HG02623 (cell line): ENCODE results near the gene ZNRF2.
"Not testable (repeated sequence)": the region's sequence is repeated elsewhere in the genome, so short reads cannot be mapped to it uniquely, and the experiment has no call there.

Experiments used
- ATAC-seq: cut with Tn5 transposase; IDR thresholded peaks from one replicate; pipeline ENCODE4 v1.9.1; 2021; ENCODE audit warnings: moderate library complexity; ENCODE audit not compliant: unreplicated experiment

The ZNRF2 gene

GRCh38 chr7:30352169-30352568, 67.8 kb downstream of the ZNRF2 start:
- no peak for ATAC-seq

GRCh38 chr7:30353532-30353931, 69.1 kb downstream of the ZNRF2 start:
- ATAC-seq = no peak

- no peak for ATAC-seq
Observed at GRCh38 chr7:30353932-30354607, 69.7 kb downstream of the ZNRF2 start.

GRCh38 chr7:30354791-30355190, 70.4 kb downstream of the ZNRF2 start:
- no peak for ATAC-seq

- ATAC-seq = no peak
Observed at GRCh38 chr7:30359957-30360356, 75.6 kb downstream of the ZNRF2 start.

GRCh38 chr7:30363778-30364563, 79.6 kb downstream of the ZNRF2 start:
- ATAC-seq = no peak

GRCh38 chr7:30364773-30365172, 80.4 kb downstream of the ZNRF2 start:
- no peak for ATAC-seq

- ATAC-seq = no peak
Observed at GRCh38 chr7:30365621-30366020, 81.2 kb downstream of the ZNRF2 start.

- ATAC-seq = no peak
Observed at GRCh38 chr7:30366606-30367005, 82.2 kb downstream of the ZNRF2 start.

- no peak for ATAC-seq
Observed at GRCh38 chr7:30367561-30367960, 83.2 kb downstream of the ZNRF2 start.

- ATAC-seq = no peak
Observed at GRCh38 chr7:30369879-30370278, 85.5 kb downstream of the ZNRF2 start.

GRCh38 chr7:30371321-30371720, 86.9 kb downstream of the ZNRF2 start:
- ATAC-seq = no peak

GRCh38 chr7:30378275-30378674, 93.9 kb downstream of the ZNRF2 start:
- no peak for ATAC-seq

- no peak for ATAC-seq
Observed at GRCh38 chr7:30379131-30379530, 94.7 kb downstream of the ZNRF2 start.

- no peak for ATAC-seq
Observed at GRCh38 chr7:30379741-30380140, 95.3 kb downstream of the ZNRF2 start.

- no peak for ATAC-seq
Observed at GRCh38 chr7:30380294-30380693, 95.9 kb downstream of the ZNRF2 start.

- not testable (repeated sequence) for ATAC-seq
Observed at GRCh38 chr7:30380824-30381223, 96.4 kb downstream of the ZNRF2 start.

GRCh38 chr7:30382607-30383006, 98.2 kb downstream of the ZNRF2 start:
- no peak for ATAC-seq

- no peak for ATAC-seq
Observed at GRCh38 chr7:30389791-30390190, 105.4 kb downstream of the ZNRF2 start.

- ATAC-seq = no peak
Observed at GRCh38 chr7:30390736-30391636, 106.6 kb downstream of the ZNRF2 start.

- ATAC-seq = no peak
Observed at GRCh38 chr7:30391806-30392205, 107.4 kb downstream of the ZNRF2 start.
